ENCODE results near the gene ARHGAP26.

The ARHGAP26 gene

GRCh38 chr5:142859037-142859436 lies 88.9 kb downstream of the ARHGAP26 start:
- no peak overlapping the region for H3K27ac ChIP-seq (ENCODE audit: low read length)
- H3K4me1 ChIP-seq (ENCODE audit: control insufficient read depth in 1 of 2, insufficient read depth in 2 of 2, low read length in 2 of 2): peaks cover 6 to 24% of the 10 kb centered on the region in 2 donors
- no peaks in the 10 kb centered on the region for H3K27me3 ChIP-seq (ENCODE audit: low read depth, low read length)
- no peak overlapping the region for H3K4me3 ChIP-seq (ENCODE audit: low read depth in 1 of 2, low read length in 2 of 2)
- no peaks in the 10 kb centered on the region for H3K9me3 ChIP-seq (ENCODE audit: control insufficient read depth in 1 of 2, low read length in 2 of 2)
- no peaks in the 10 kb centered on the region for H3K36me3 ChIP-seq (ENCODE audit: control insufficient read depth in 1 of 2, insufficient read depth in 2 of 2, low read length in 2 of 2)

DNA sequence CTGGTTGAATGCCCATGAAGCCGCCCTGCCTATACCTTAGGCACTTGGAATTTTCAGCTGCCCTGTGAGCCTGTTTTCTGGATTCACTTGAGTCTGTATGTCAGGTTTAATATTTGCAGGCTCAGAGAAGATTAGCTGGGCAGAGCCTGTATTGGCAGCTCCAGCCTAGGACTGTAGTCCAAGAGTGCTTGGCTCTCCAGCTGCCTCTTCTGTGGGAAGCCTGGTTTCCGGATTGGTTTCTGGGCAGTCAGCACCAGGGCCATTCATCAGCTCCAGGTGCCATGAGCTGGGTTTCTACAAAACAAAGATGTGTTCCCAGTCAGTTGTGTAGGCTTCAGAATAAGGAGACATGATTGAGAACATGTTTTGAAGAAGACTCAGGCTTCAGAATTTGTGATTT lies 90.1 kb downstream of the ARHGAP26 start:
- Histone ChIP-seq H3K4me1 (ENCODE audit: control insufficient read depth in 1 of 2, insufficient read depth in 2 of 2, low read length in 2 of 2) (peaks cover 6 to 24% of the 10 kb centered on the region in 2 donors), H3K27ac (ENCODE audit: low read length) (no peak overlapping the region), H3K27me3 (ENCODE audit: low read depth, low read length) (no peaks in the 10 kb centered on the region), H3K9me3 (ENCODE audit: control insufficient read depth in 1 of 2, low read length in 2 of 2) (no peaks in the 10 kb centered on the region), H3K36me3 (ENCODE audit: control insufficient read depth in 1 of 2, insufficient read depth in 2 of 2, low read length in 2 of 2) (no peaks in the 10 kb centered on the region), H3K4me3 (ENCODE audit: low read depth in 1 of 2, low read length in 2 of 2) (no peak overlapping the region)

GRCh38 chr5:142861011-142861410 lies 90.8 kb downstream of the ARHGAP26 start:
- Histone ChIP-seq H3K36me3 (ENCODE audit: control insufficient read depth in 1 of 2, insufficient read depth in 2 of 2, low read length in 2 of 2) (no peaks in the 10 kb centered on the region), H3K4me1 (ENCODE audit: control insufficient read depth in 1 of 2, insufficient read depth in 2 of 2, low read length in 2 of 2) (peaks cover 6 to 24% of the 10 kb centered on the region in 2 donors), H3K27me3 (ENCODE audit: low read depth, low read length) (no peaks in the 10 kb centered on the region), H3K4me3 (ENCODE audit: low read depth in 1 of 2, low read length in 2 of 2) (no peak overlapping the region), H3K9me3 (ENCODE audit: control insufficient read depth in 1 of 2, low read length in 2 of 2) (no peaks in the 10 kb centered on the region), H3K27ac (ENCODE audit: low read length) (no peak overlapping the region)

- Histone ChIP-seq H3K36me3 (ENCODE audit: control insufficient read depth in 1 of 2, insufficient read depth in 2 of 2, low read length in 2 of 2) (no peaks in the 10 kb centered on the region), H3K9me3 (ENCODE audit: control insufficient read depth in 1 of 2, low read length in 2 of 2) (no peaks in the 10 kb centered on the region), H3K4me1 (ENCODE audit: control insufficient read depth in 1 of 2, insufficient read depth in 2 of 2, low read length in 2 of 2) (peaks cover 12 to 32% of the 10 kb centered on the region in 2 donors), H3K27ac (ENCODE audit: low read length) (no peak overlapping the region), H3K27me3 (ENCODE audit: low read depth, low read length) (no peaks in the 10 kb centered on the region), H3K4me3 (ENCODE audit: low read depth in 1 of 2, low read length in 2 of 2) (no peak overlapping the region)
These were observed 92.4 kb downstream of the ARHGAP26 start for GRCh38 chr5:142862594-142862993.

GRCh38 chr5:142863856-142864255 lies 93.7 kb downstream of the ARHGAP26 start:
- Histone ChIP-seq H3K4me1 (ENCODE audit: control insufficient read depth in 1 of 2, insufficient read depth in 2 of 2, low read length in 2 of 2) (peaks cover 5 to 32% of the 10 kb centered on the region in 2 donors), H3K27me3 (ENCODE audit: low read depth, low read length) (no peaks in the 10 kb centered on the region), H3K4me3 (ENCODE audit: low read depth in 1 of 2, low read length in 2 of 2) (no peak overlapping the region), H3K9me3 (ENCODE audit: control insufficient read depth in 1 of 2, low read length in 2 of 2) (no peaks in the 10 kb centered on the region), H3K27ac (ENCODE audit: low read length) (no peak overlapping the region), H3K36me3 (ENCODE audit: control insufficient read depth in 1 of 2, insufficient read depth in 2 of 2, low read length in 2 of 2) (no peaks in the 10 kb centered on the region)

DNA sequence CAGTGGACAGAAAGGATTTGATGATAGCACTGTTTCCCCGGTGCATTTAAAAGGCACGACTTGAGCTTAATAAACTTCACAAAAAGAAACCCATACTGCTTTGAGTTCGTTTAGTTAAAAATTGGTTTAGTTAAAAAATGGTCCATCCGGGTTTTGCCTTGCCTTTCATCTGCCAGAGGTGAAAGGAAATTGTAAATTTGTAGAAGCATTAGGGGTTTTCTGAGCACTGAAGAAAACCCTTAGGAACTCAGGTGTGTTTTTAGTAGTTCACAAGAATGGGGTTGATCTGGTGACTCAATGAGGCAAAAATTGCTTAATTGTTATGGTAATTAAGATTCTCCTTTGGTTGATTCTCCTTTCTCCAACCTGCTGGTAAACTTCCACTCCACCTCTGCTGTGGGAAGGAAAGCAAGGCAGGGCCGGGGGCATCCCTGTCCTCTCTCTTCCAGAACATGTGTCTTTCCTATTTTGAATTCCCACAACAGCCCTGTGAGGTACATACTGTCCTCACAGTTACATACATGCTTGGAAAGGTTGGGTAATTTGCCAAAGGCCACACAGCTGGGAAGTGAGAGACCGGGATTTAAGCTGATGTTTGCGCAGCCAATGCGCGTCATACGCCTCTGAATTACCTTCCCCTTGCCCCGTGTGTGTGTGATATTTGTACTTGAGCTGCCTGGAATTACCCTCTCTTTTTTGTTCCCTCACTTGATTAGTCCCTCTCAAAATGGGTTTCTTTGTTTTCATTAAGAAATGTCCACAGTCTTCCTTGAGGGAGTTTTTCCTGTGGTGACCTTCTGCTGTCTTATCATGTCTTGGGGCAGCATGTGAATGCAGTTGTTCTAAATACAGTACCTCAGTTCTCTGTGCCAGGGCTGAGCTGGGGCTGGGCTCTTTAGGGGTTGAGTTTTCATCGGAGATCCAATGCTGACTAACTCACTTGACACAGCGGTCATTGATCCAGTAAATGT lies 94.4 kb downstream of the ARHGAP26 start:
- no peak overlapping the region for H3K4me3 ChIP-seq (ENCODE audit: low read depth in 1 of 2, low read length in 2 of 2)
- H3K27ac ChIP-seq (ENCODE audit: low read length): no peak overlapping the region
- no peaks in the 10 kb centered on the region for H3K27me3 ChIP-seq (ENCODE audit: low read depth, low read length)
- H3K36me3 ChIP-seq (ENCODE audit: control insufficient read depth in 1 of 2, insufficient read depth in 2 of 2, low read length in 2 of 2): no peaks in the 10 kb centered on the region
- no peaks in the 10 kb centered on the region for H3K9me3 ChIP-seq (ENCODE audit: control insufficient read depth in 1 of 2, low read length in 2 of 2)
- H3K4me1 ChIP-seq (ENCODE audit: control insufficient read depth in 1 of 2, insufficient read depth in 2 of 2, low read length in 2 of 2): peaks cover 8 to 36% of the 10 kb centered on the region in 2 donors

GRCh38 chr5:142865631-142866030 lies 95.5 kb downstream of the ARHGAP26 start:
- no peaks in the 10 kb centered on the region for H3K27me3 ChIP-seq (ENCODE audit: low read depth, low read length)
- H3K4me1 ChIP-seq (ENCODE audit: control insufficient read depth in 1 of 2, insufficient read depth in 2 of 2, low read length in 2 of 2): peaks cover 18 to 37% of the 10 kb centered on the region in 2 donors
- no peaks in the 10 kb centered on the region for H3K9me3 ChIP-seq (ENCODE audit: control insufficient read depth in 1 of 2, low read length in 2 of 2)
- H3K27ac ChIP-seq (ENCODE audit: low read length): no peak overlapping the region
- H3K4me3 ChIP-seq (ENCODE audit: low read depth in 1 of 2, low read length in 2 of 2): no peak overlapping the region
- H3K36me3 ChIP-seq (ENCODE audit: control insufficient read depth in 1 of 2, insufficient read depth in 2 of 2, low read length in 2 of 2): no peaks in the 10 kb centered on the region

- no peaks in the 10 kb centered on the region for H3K36me3 ChIP-seq (ENCODE audit: control insufficient read depth in 1 of 2, insufficient read depth in 2 of 2, low read length in 2 of 2)
- H3K27me3 ChIP-seq (ENCODE audit: low read depth, low read length): no peaks in the 10 kb centered on the region
- H3K27ac ChIP-seq (ENCODE audit: low read length): no peak overlapping the region
- H3K4me1 ChIP-seq (ENCODE audit: control insufficient read depth in 1 of 2, insufficient read depth in 2 of 2, low read length in 2 of 2): peaks cover 18 to 36% of the 10 kb centered on the region in 2 donors
- no peaks in the 10 kb centered on the region for H3K9me3 ChIP-seq (ENCODE audit: control insufficient read depth in 1 of 2, low read length in 2 of 2)
- no peak overlapping the region for H3K4me3 ChIP-seq (ENCODE audit: low read depth in 1 of 2, low read length in 2 of 2)
These were observed 96.5 kb downstream of the ARHGAP26 start for GRCh38 chr5:142866563-142867275.

DNA sequence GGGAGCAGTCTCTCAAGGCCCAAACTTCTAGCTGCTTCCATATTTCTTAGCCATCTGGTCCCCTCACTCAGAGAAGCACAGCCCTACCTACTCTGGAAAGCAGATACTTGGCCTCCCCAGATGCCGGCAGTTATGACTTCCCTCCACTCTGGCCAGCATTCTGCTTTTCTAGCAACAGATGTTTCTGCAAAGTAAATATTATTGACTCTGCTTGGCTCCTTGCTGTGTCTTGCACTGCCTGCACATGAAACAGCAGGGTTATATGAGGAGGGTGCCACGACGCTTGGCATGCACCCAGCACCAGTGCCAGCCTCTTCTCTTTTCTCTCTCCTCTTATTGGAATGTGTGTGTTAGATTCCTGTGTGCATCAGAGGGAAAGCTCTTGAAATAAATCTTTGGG lies 99.7 kb downstream of the ARHGAP26 start:
- Histone ChIP-seq H3K27ac (ENCODE audit: low read length) (peak overlapping the region; percentile 31), H3K36me3 (ENCODE audit: control insufficient read depth in 1 of 2, insufficient read depth in 2 of 2, low read length in 2 of 2) (no peaks in the 10 kb centered on the region), H3K9me3 (ENCODE audit: control insufficient read depth in 1 of 2, low read length in 2 of 2) (no peaks in the 10 kb centered on the region), H3K27me3 (ENCODE audit: low read depth, low read length) (no peaks in the 10 kb centered on the region), H3K4me1 (ENCODE audit: control insufficient read depth in 1 of 2, insufficient read depth in 2 of 2, low read length in 2 of 2) (peaks cover 28 to 33% of the 10 kb centered on the region in 2 donors), H3K4me3 (ENCODE audit: low read depth in 1 of 2, low read length in 2 of 2) (no peak overlapping the region)

DNA sequence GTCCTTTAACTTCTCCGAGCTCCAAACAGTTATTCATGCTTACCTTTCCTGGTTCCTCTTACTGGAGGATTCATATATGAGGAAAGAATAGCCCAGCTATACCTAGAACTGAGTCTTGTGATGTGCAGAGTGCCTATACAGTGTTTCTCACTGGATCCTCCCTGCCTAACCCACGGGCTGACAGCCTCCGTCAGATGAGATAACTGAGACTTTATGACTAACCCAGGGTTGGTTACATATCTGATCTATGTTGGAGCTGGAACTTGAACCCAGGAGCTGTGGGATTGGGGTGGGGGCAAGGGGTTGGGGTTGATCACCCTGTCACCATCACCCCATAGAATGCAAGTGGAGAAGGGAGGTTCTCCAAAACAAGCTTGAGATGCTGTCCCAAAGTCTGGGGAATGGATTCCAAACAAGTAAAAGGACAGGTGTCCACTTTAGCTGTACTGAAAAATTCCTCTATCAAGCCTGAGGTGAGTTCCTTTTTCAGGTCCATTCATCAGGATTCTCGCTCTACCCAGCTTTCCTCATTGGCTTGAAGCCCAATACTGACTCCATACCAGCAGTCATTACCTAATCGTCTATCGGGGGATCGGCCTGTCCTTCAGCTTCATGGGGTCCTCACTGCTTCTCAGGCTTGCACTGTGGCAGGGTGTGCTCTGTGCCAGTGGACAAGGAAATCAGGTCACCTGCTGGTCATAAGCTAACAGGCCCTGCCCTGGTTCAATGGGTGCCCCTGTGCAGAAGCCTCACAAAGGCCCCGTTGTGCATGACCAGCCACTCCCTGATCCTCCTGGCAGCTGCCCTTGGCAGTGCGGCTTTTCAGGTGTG lies 100.6 kb downstream of the ARHGAP26 start:
- H3K9me3 ChIP-seq (ENCODE audit: control insufficient read depth in 1 of 2, low read length in 2 of 2): no peaks in the 10 kb centered on the region
- H3K36me3 ChIP-seq (ENCODE audit: control insufficient read depth in 1 of 2, insufficient read depth in 2 of 2, low read length in 2 of 2): no peaks in the 10 kb centered on the region
- peaks cover 31 to 33% of the 10 kb centered on the region in 2 donors for H3K4me1 ChIP-seq (ENCODE audit: control insufficient read depth in 1 of 2, insufficient read depth in 2 of 2, low read length in 2 of 2)
- H3K27ac ChIP-seq (ENCODE audit: low read length): peak overlapping the region; percentile 43
- no peaks in the 10 kb centered on the region for H3K27me3 ChIP-seq (ENCODE audit: low read depth, low read length)
- no peak overlapping the region for H3K4me3 ChIP-seq (ENCODE audit: low read depth in 1 of 2, low read length in 2 of 2)
